HG03565 (cell line): ENCODE results near the gene PEX26.
"Not testable (repeated sequence)": the region's sequence is repeated elsewhere in the genome, so short reads cannot be mapped to it uniquely, and the experiment has no call there.

ENCODE experiments used
- ATAC-seq: cut with Tn5 transposase; IDR thresholded peaks from one replicate; pipeline ENCODE4 v1.9.1; 2021; ENCODE audit warnings: mild to moderate bottlenecking, moderate library complexity; ENCODE audit not compliant: unreplicated experiment

Gene PEX26

GRCh38 chr22:18070556-18071306, 7.1 kb upstream of the PEX26 start:
- ATAC-seq: no peak

DNA sequence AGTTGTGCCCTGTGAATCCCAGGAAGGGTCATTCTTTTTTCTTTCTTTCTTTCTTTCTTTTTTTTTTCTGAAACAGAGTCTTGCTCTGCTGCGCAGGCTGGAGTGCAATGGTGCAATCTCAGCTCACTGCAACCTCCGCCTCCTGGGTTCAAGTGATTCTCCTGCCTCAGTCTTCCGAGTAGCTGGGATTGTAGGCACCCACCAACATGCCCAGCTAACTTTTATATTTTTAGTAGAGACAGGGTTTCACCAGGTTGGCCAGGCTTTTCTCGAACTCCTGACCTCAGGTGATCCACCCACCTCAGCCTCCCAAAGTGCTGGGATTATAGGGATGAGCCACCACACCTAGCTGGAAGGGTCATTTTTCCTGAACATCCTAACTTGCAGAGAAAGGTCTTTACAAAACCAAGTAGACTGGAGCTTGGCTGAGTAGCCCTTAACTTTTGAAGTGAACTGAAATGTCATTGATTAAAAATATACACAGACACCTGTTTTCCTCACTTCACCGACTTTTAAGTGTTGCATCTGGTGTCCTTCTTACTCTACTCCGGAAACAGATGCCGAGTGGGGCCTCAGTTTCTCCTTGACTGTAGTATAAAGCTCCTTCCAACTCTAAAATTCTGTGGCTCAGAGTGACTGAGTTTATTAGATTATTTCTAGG, 6.4 kb upstream of the PEX26 start:
- ATAC-seq: not testable (repeated sequence)

- ATAC-seq: no peak
These were observed 5.9 kb upstream of the PEX26 start for GRCh38 chr22:18071968-18072310.

GRCh38 chr22:18073467-18073866, 4.3 kb upstream of the PEX26 start:
- ATAC-seq: no peak

- not testable (repeated sequence) for ATAC-seq
These were observed 3.9 kb upstream of the PEX26 start for GRCh38 chr22:18073927-18074326.

DNA sequence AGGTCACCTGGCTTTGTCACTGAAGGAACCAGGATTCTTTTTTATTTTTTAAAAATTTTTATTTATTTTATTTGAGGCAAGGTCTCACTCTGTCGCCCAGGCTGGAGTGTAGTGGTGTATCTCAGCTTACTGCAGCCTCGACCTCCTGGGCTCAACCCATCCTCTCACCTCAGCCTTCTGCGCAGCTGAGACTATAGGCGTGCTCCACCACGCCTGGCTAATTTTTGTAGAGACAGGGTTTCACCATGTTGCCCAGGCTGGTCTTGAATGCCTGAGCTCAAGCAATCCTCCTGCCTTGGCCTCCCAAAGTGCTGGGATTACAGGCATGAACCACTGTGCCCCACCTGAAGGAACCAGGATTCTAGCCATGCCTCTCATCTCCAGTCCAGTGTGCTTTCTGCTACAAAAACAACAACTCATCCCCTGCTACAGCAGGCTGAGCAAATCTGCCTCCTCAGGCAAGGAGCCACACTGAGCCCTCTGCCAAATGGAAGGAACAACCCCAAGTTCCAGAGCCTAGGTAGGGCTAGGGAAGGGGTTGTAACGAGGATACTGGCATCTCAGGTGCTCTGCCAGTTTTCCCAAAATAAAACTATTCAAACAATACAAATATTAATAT, 2.6 kb upstream of the PEX26 start:
- no peak for ATAC-seq

DNA sequence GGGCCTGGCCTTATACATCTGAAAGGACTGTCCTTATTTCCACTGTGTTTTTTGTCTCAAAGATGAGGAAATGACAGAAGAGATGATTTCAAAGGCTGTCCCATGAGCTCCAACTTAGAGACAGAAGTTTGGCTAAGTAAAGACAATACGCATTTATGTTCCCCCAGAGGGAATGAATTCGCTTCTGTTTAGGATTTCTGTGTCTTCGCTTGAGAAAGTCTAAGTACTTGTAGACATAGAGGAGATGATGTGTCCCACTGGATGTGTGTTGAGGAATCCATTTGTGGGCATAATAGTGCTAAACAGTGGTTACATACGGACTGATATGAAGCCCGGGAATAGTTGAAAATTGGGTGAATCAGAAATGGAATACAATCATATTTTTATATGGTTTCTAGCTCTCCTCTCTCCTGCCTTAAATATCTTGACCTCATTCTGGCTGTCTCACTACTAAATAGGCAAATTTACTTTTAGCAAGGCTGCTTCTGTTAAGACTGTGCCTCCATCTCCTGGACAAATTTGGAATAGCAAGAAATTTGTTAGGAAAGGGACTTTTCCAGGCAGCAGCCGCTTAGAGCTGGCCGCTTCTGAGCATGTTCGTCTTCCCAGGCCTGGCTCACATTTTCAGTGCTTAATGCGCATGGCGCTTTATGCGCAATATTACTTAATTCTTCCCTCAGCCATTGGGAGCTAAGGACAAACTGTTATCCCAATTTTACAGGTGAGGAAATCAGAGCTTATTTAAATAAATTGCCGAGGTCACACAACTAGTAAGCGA, 1.9 kb upstream of the PEX26 start:
- ATAC-seq: peak; percentile 27

GRCh38 chr22:18077087-18077638, 627 bp upstream of the PEX26 start:
- ATAC-seq: no peak

GRCh38 chr22:18078329-18079041, 695 bp downstream of the PEX26 start:
- no peak for ATAC-seq

- no peak for ATAC-seq
These were observed 2.0 kb downstream of the PEX26 start for GRCh38 chr22:18079706-18080233.

DNA sequence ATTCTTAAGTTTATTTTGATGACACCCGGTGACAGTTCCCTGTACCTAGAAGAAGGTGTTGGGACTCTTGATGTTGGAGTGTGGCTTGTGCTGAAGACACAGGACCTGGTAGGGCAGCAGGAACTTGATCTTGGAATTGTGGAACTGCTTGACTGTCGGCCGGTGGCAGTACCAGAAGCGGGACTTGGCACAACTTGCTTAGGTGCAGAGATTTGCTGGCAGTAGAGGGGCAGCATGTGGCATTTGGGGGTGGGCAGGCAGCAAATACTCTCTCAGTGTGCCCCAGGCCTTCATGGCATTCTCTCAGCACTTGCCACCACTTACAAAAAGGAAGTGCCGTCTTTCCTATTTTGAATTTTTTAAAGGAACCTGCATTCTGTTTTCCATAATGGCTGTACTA, 3.6 kb downstream of the PEX26 start:
- ATAC-seq: no peak

DNA sequence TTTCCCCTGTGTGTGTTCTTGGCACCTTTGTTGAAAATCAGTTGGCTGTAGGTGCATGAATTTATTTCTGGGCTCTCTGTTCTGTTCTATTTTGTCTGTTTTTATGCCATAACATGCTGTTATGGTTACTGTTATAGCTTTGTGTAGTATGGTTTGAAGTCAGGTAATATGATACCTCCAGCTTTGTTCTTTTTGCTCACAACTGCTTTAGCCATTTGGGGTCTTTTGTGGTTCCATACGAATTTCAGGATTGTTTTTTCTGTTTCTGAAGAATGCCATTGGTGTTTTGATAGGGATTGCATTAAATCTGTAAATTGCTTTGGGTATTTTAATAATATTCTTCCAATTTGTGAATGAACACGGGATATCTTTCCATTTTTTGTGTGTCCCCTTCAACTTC, 4.7 kb downstream of the PEX26 start:
- no peak for ATAC-seq

GRCh38 chr22:18083406-18083805, 5.6 kb downstream of the PEX26 start:
- no peak for ATAC-seq

- no peak for ATAC-seq
These were observed 7.4 kb downstream of the PEX26 start for GRCh38 chr22:18085188-18085587.

DNA sequence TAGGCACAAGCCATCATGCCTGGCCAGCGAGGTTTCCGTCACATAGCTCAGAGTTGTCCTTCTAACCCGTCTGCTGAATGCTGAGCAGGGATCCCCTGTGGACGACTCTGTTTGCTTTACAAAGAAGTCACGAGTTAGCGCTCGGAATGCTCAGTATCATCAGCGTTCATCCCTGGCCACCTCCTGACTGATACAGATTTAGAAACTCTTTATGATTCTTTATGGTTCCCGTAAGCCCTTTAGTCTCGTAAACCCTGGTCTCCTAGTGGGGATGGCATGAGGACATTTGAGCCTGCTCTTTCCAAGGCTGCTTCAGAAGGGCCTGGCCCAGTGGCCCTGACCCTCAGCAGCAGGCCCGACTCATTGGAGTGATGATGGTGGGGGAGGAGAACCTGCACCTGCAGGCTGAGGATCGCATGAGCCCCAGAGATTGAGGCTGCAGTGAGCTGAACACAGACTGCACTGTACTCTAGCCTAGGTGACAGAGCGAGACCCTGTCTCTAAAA, 9.6 kb downstream of the PEX26 start:
- ATAC-seq: no peak

DNA sequence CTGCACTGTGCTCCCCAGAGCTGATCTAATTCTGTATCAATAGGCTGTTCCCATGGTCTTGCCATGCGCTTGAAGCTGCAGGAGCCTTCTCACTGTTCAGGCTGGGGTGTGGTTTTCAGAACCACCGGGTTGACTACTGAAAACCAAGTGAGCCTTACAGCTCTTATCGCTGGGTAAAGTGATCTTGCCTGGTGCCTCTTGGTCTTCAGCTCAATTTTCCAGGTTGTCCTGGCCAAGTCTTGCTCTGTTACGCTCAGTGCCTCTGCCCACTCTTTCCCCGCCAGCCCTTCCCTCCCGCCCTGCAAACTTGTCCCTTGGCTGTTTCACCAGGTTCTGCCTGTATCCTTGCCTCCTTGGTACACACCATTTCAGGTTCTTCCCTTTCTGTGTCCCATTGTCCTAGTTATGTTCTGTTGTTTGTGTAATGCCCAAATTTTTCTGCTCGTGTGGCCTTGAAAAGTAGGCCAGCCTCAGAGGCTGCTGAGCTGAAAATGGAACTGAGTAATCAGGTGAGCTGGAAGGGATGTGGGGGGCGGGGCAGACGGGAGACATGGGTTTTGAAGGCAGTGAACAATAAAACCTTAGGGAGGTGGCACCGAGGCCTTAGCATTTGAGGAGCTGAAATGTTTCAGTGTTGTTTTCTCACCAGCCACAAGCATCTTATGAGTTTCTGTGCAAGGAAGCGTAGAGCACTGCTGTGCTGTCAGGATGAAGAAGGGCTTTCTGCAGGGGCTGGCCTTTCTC, 11.2 kb downstream of the PEX26 start:
- ATAC-seq: no peak

DNA sequence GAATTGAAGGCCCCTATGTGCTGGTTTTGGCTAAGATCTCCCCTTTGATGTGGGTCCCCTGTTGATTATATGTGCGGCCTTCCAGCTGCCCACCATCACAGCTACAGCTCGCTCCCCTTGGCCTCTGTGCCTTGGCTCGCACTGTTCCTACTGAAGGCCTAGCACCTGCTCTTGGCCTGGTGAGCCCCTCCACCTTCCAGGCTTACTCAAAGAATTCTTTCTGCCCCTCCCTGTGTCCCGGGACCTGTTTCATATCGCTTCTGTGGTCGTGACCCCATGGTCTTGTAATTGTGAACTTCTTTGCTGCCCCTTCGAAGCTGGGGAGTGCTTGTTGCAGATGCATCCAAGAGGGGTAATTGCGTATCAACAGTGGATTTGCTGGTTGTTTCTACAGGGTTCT, 12.5 kb downstream of the PEX26 start:
- no peak for ATAC-seq

DNA sequence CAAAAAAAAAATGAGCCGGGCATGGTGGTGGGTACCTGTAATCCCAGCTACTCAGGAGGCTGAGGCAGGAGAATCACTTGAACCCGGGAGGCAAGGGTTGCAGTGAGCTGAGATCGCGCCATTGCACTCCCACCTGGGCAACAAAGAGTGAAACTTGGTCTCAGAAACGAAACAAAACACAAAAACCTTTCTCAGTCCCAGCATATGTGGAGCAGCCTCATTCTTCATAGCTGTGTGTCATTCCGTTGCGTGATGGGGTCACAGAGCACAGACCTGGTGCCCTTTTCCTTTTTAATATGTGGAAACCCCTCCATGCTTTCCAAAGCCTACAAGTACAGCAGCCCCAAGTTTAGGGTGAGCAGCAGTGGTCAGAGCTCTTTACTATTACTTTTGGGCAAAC, 13.7 kb downstream of the PEX26 start:
- ATAC-seq: no peak

GRCh38 chr22:18091916-18092526, 14.2 kb downstream of the PEX26 start:
- no peak for ATAC-seq
